ENCODE results near the gene CRTC3. TPM values are rescaled to one million over a fixed set of nuclear protein-coding genes. Genes with fewer than 3 reads are reported as not detected.
"Not testable (repeated sequence)": the region's sequence is repeated elsewhere in the genome, so short reads cannot be mapped to it uniquely, and the experiment has no call there.

Gene CRTC3
- total and polyA plus RNA-seq, 2 of the 4 experiments (the other 2 are of a cell fraction): 4.7 to 14.8 TPM

DNA sequence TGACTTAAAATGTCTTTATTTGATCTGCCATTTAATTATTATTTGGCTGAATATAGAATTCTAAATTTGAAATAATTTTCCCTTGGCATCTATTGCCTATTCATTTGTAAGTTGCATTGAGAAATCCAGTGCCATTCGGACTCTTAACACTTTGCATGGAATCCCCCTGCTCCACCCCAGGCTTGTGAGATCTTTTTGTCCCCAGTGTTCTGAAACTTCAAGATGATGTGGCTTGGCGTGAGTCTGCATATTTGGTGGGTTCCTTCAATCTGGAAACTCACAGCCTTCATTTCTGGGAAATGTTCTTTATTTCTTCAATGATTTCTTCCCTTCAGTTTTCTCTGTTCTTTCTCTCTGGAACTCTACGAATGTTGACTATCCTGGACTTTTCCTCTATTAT is 103.6 kb downstream of the CRTC3 start:
- Histone ChIP-seq H2BK5ac (ENCODE audit: low read depth, low read length, poor library complexity, severe bottlenecking) (no peak overlapping the region), H2AK5ac (ENCODE audit: low read depth, low read length) (no peak overlapping the region), H3K27me3 (ENCODE audit: control insufficient read depth, insufficient read depth, low read length) (no peaks in the 10 kb centered on the region), H3K4me1 (ENCODE audit: control insufficient read depth, insufficient read depth, low read length) (no peaks in the 10 kb centered on the region), H4K5ac (ENCODE audit: low read depth, low read length) (no peak overlapping the region), H3K9ac (ENCODE audit: low read depth, low read length) (no peak overlapping the region), H4K20me1 (ENCODE audit: insufficient read depth, low read length) (no peaks in the 10 kb centered on the region), H3K4me3 (ENCODE audit: insufficient read depth, low read depth, low read length) (no peak overlapping the region), H3K23ac (ENCODE audit: low read depth, low read length) (no peak overlapping the region), H4K8ac (ENCODE audit: low read depth in 2 of 2, low read length in 2 of 2) (no peak overlapping the region), H3K36me3 (ENCODE audit: control insufficient read depth, insufficient read depth, low read length) (peaks cover 47% of the 10 kb centered on the region), H3K4me2 (ENCODE audit: low read depth, low read length) (no peak overlapping the region), H3K27ac (ENCODE audit: insufficient read depth, low read length) (no peak overlapping the region), H3K56ac (ENCODE audit: extremely low read depth, insufficient read depth, low read length) (no peak overlapping the region), H2BK120ac (ENCODE audit: low read depth, low read length) (no peak overlapping the region), H4K91ac (ENCODE audit: insufficient read depth, low read depth, low read length) (no peak overlapping the region), H3K14ac (replicated peaks; ENCODE audit: low read depth, low read length) (no peak overlapping the region), H2AK9ac (replicated peaks; ENCODE audit: low read depth, low read length, poor library complexity) (no peak overlapping the region), H2BK20ac (ENCODE audit: low read depth, low read length) (no peak overlapping the region), H2BK15ac (ENCODE audit: low read depth, low read length) (no peak overlapping the region), H3K4ac (ENCODE audit: low read depth, low read length) (no peak overlapping the region), H3K79me1 (ENCODE audit: low read depth in 1 of 2, low read length in 2 of 2) (no peaks in the 10 kb centered on the region), H3K9me3 (ENCODE audit: control insufficient read depth, insufficient read depth, low read length) (no peaks in the 10 kb centered on the region), H2AFZ (replicated peaks; ENCODE audit: low read length, poor library complexity) (no peak overlapping the region), H3K9me1 (ENCODE audit: insufficient read depth, low read length) (no peaks in the 10 kb centered on the region), H3K18ac (ENCODE audit: low read depth, low read length) (no peak overlapping the region)
- dilution Hi-C loops (cut with HindIII; ENCODE audit: low sequenced_read_pairs, unreplicated experiment): no loop called here
- intact Hi-C loops (cut with micrococcal nuclease): no loop called here
- no peak for ATAC-seq (ENCODE audit: low read depth)
- BruUV-seq (replicated peaks): no TSS peak
- DNase-seq: no peak
- in situ Hi-C loops (cut with MboI; ENCODE audit: low sequenced_read_pairs): no loop called here
- TF ChIP-seq NFE2L2 (IDR thresholded peaks at IDR 0.05; ENCODE audit: low read depth, low read length) (no peak), SMC3 (IDR thresholded peaks at IDR 0.05; ENCODE audit: low read depth, low read length) (no peak), POLR2A (IDR thresholded peaks at IDR 0.05; ENCODE audit: low read depth, low read length) (no peak), MAFK (IDR thresholded peaks at IDR 0.05; ENCODE audit: low read depth, low read length) (no peak)
- TF ChIP-seq, protein P1, sequence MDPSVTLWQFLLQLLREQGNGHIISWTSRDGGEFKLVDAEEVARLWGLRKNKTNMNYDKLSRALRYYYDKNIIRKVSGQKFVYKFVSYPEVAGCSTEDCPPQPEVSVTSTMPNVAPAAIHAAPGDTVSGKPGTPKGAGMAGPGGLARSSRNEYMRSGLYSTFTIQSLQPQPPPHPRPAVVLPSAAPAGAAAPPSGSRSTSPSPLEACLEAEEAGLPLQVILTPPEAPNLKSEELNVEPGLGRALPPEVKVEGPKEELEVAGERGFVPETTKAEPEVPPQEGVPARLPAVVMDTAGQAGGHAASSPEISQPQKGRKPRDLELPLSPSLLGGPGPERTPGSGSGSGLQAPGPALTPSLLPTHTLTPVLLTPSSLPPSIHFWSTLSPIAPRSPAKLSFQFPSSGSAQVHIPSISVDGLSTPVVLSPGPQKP (IDR thresholded peaks at IDR 0.05; ENCODE audit: borderline replicate concordance, low read depth, low read length): no peak
- POLR2A ChIA-PET (ENCODE audit: unreplicated experiment): no interaction called here
- CTCF ChIA-PET: no interaction called here
- WGBS, 2 experiments (ENCODE audit: extremely low coverage in 2 of 2, insufficient read length in 1 of 2): 80% methylated on average over 1 of the region's 3 CpGs; no CpG with 5 or more reads in 1 of the 2 experiments

DNA sequence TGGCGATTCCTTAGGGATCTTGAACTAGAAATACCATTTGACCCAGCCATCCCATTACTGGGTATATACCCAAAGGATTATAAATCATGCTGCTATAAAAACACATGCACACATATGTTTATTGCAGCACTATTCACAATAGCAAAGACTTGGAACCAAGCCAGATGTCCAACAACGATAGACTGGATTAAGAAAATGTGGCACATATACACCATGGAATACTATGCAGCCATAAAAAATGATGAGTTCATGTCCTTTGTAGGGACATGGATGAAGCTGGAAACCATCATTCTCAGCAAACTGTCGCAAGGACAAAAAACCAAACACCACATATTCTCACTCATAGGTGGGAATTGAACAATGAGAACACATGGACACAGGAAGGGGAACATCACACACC is 107.3 kb downstream of the CRTC3 start:
- H4K20me1 ChIP-seq (ENCODE audit: insufficient read depth, low read length); H3K79me1 ChIP-seq (ENCODE audit: low read depth in 1 of 2, low read length in 2 of 2); H3K27ac ChIP-seq (ENCODE audit: insufficient read depth, low read length); H3K4me1 ChIP-seq (ENCODE audit: control insufficient read depth, insufficient read depth, low read length); in situ Hi-C loops (cut with MboI; ENCODE audit: low sequenced_read_pairs); H3K4me2 ChIP-seq (ENCODE audit: low read depth, low read length); H3K9ac ChIP-seq (ENCODE audit: low read depth, low read length); H3K27me3 ChIP-seq (ENCODE audit: control insufficient read depth, insufficient read depth, low read length); intact Hi-C loops (cut with micrococcal nuclease); H2AFZ ChIP-seq (replicated peaks; ENCODE audit: low read length, poor library complexity); H3K18ac ChIP-seq (ENCODE audit: low read depth, low read length); H3K4me3 ChIP-seq (ENCODE audit: insufficient read depth, low read depth, low read length); DNase-seq; CTCF ChIA-PET; dilution Hi-C loops (cut with HindIII; ENCODE audit: low sequenced_read_pairs, unreplicated experiment); H3K9me3 ChIP-seq (ENCODE audit: control insufficient read depth, insufficient read depth, low read length); H2AK9ac ChIP-seq (replicated peaks; ENCODE audit: low read depth, low read length, poor library complexity); H4K8ac ChIP-seq (ENCODE audit: low read depth in 2 of 2, low read length in 2 of 2); H3K14ac ChIP-seq (replicated peaks; ENCODE audit: low read depth, low read length); H4K91ac ChIP-seq (ENCODE audit: insufficient read depth, low read depth, low read length); H2AK5ac ChIP-seq (ENCODE audit: low read depth, low read length); H4K5ac ChIP-seq (ENCODE audit: low read depth, low read length); POLR2A ChIA-PET (ENCODE audit: unreplicated experiment); H2BK120ac ChIP-seq (ENCODE audit: low read depth, low read length); H3K4ac ChIP-seq (ENCODE audit: low read depth, low read length); ATAC-seq (ENCODE audit: low read depth); H3K23ac ChIP-seq (ENCODE audit: low read depth, low read length); H2BK5ac ChIP-seq (ENCODE audit: low read depth, low read length, poor library complexity, severe bottlenecking); BruUV-seq (replicated peaks); H3K9me1 ChIP-seq (ENCODE audit: insufficient read depth, low read length); H2BK20ac ChIP-seq (ENCODE audit: low read depth, low read length); H3K56ac ChIP-seq (ENCODE audit: extremely low read depth, insufficient read depth, low read length); H2BK15ac ChIP-seq (ENCODE audit: low read depth, low read length): not testable (repeated sequence)
- H3K36me3 ChIP-seq (ENCODE audit: control insufficient read depth, insufficient read depth, low read length): peaks cover 39% of the 10 kb centered on the region
- WGBS, 2 experiments (ENCODE audit: extremely low coverage in 2 of 2, insufficient read length in 1 of 2): no CpG with 5 or more reads among the region's 3 CpGs
